ENCODE measurements around the gene MFAP5. TPM values are rescaled to one million over a fixed set of nuclear protein-coding genes. Genes with fewer than 3 reads are reported as not detected.

Gene MFAP5
- total RNA-seq, 1 experiment from 2014 or later = 18.9 TPM

GRCh38 chr12:8696442-8697090, 33.9 kb upstream of the MFAP5 start:
- CTCF ChIA-PET = interaction anchor here (0.8 kb wide), 1 partner anchor 153 kb away, joined by 4 read pairs; no protein-coding TSS in a partner anchor
- Histone ChIP-seq H3K79me2 (ENCODE audit: low read depth) (peaks cover 31% of the 10 kb centered on the region), H2AFZ (peak overlapping the region; percentile 84), H3K4me2 (peak overlapping the region; percentile 65), H3K4me3 (peak overlapping the region; percentile 92), H3K9me2 (ENCODE audit: insufficient read depth) (no peaks in the 10 kb centered on the region), H4K20me1 (ENCODE audit: insufficient read depth) (peaks cover 16% of the 10 kb centered on the region), H3K27ac (0 out of 2 replicates have a peak overlapping the region, but pooled peaks have one; percentile 3), H3K9me3 (ENCODE audit: insufficient read depth, low read depth) (no peaks in the 10 kb centered on the region), H3K4me1 (replicated peaks; ENCODE audit: insufficient read depth) (peaks cover 16% of the 10 kb centered on the region), H3K27me3 (ENCODE audit: insufficient read depth, low read depth) (no peaks in the 10 kb centered on the region), H3F3A (ENCODE audit: insufficient read depth, low read depth) (peaks cover 14% of the 10 kb centered on the region; the same call in 1 of the 2 replicates), H3K36me3 (ENCODE audit: low read depth) (no peaks in the 10 kb centered on the region; the same call in 1 of the 2 replicates)
- POLR2A ChIA-PET (ENCODE audit: unreplicated experiment) = interaction anchor here (0.6 to 1.6 kb wide), 3 partner anchors 9 to 253 kb away, joined by 3 to 8 read pairs (median 3); partner anchors contain the start of gene M6PR
- DNase-seq = no peak
- TF ChIP-seq CTCF (conservative IDR thresholded peaks at IDR 0.05) (no peak), EZH2 (IDR thresholded peaks at IDR 0.05; ENCODE audit: low read depth) (no peak)
- intact Hi-C loops (cut with micrococcal nuclease; ENCODE audit: unreplicated experiment) = loop anchor here (1.0 to 5.0 kb wide), 2 partner anchors 14 to 251 kb away; partner anchors contain the start of gene M6PR
- no TSS peak for BruUV-seq (replicated peaks)

- Histone ChIP-seq H3K4me3 (no peak overlapping the region), H3F3A (ENCODE audit: insufficient read depth, low read depth) (peaks cover 14% of the 10 kb centered on the region; the same call in 1 of the 2 replicates), H2AFZ (no peak overlapping the region), H3K4me1 (replicated peaks; ENCODE audit: insufficient read depth) (peaks cover 13% of the 10 kb centered on the region), H3K9me2 (ENCODE audit: insufficient read depth) (no peaks in the 10 kb centered on the region), H3K36me3 (ENCODE audit: low read depth) (no peaks in the 10 kb centered on the region), H3K27me3 (ENCODE audit: insufficient read depth, low read depth) (no peaks in the 10 kb centered on the region), H3K27ac (no peak overlapping the region), H3K9me3 (ENCODE audit: insufficient read depth, low read depth) (no peaks in the 10 kb centered on the region), H3K79me2 (ENCODE audit: low read depth) (peaks cover 16% of the 10 kb centered on the region), H4K20me1 (ENCODE audit: insufficient read depth) (peaks cover 7% of the 10 kb centered on the region), H3K4me2 (no peak overlapping the region)
- BruUV-seq (replicated peaks) = no TSS peak
- intact Hi-C loops (cut with micrococcal nuclease; ENCODE audit: unreplicated experiment) = loop anchor here (5.0 kb wide), 1 partner anchor 252 kb away; the partner anchor contains the start of gene M6PR
- TF ChIP-seq CTCF (conservative IDR thresholded peaks at IDR 0.05) (no peak), EZH2 (IDR thresholded peaks at IDR 0.05; ENCODE audit: low read depth) (no peak)
- ChIA-PET CTCF (interaction anchor here (0.6 kb wide), 1 partner anchor 129 kb away, joined by 5 read pairs; no protein-coding TSS in a partner anchor), POLR2A (ENCODE audit: unreplicated experiment) (no interaction called here)
- no peak for DNase-seq
These were observed 32.5 kb upstream of the MFAP5 start for GRCh38 chr12:8695116-8695515.

- no TSS peak for BruUV-seq (replicated peaks)
- ChIA-PET CTCF (interaction anchor here (0.5 kb wide), 1 partner anchor 446 kb away, joined by 3 read pairs; no protein-coding TSS in a partner anchor), POLR2A (ENCODE audit: unreplicated experiment) (interaction anchor here (0.6 to 0.7 kb wide), 2 partner anchors 10 to 1569 kb away, joined by 3 to 5 read pairs; no protein-coding TSS in a partner anchor)
- peaks cover 11% of the 10 kb centered on the region; the same call in 1 of the 2 replicates for H3K4me1 ChIP-seq (replicated peaks; ENCODE audit: insufficient read depth)
- TF ChIP-seq EZH2 (IDR thresholded peaks at IDR 0.05; ENCODE audit: low read depth) (no peak), CTCF (conservative IDR thresholded peaks at IDR 0.05) (no peak)
- H3K9me2 ChIP-seq (ENCODE audit: insufficient read depth) = no peaks in the 10 kb centered on the region
- no peaks in the 10 kb centered on the region for H3K27me3 ChIP-seq (ENCODE audit: insufficient read depth, low read depth)
- peaks cover 14% of the 10 kb centered on the region; the same call in 1 of the 2 replicates for H3F3A ChIP-seq (ENCODE audit: insufficient read depth, low read depth)
- H3K79me2 ChIP-seq (ENCODE audit: low read depth) = no peaks in the 10 kb centered on the region
- intact Hi-C loops (cut with micrococcal nuclease; ENCODE audit: unreplicated experiment) = no loop called here
- no peak overlapping the region for H3K27ac ChIP-seq
- no peak overlapping the region for H3K4me3 ChIP-seq
- H4K20me1 ChIP-seq (ENCODE audit: insufficient read depth) = no peaks in the 10 kb centered on the region
- H3K9me3 ChIP-seq (ENCODE audit: insufficient read depth, low read depth) = no peaks in the 10 kb centered on the region
- H3K4me2 ChIP-seq = no peak overlapping the region
- H2AFZ ChIP-seq = no peak overlapping the region
- peak in 1 of 2 experiments; percentile 31 for DNase-seq
- no peaks in the 10 kb centered on the region for H3K36me3 ChIP-seq (ENCODE audit: low read depth)
These were observed 29.9 kb upstream of the MFAP5 start for GRCh38 chr12:8692573-8692972.

Data from PC-9 (cell line).